Measurements from ENCODE around the gene C19orf73. TPM values are rescaled to one million over a fixed set of nuclear protein-coding genes. Genes with fewer than 3 reads are reported as not detected.

Gene C19orf73
- total and polyA plus RNA-seq, 9 of the 15 experiments (the other 6 are each of a cell fraction or from before 2014, with no cell fraction given) = 0.08 to 7.4 (median 1.4) TPM

GRCh38 chr19:49153167-49153809 lies 34.3 kb upstream of the C19orf73 start:
- Histone ChIP-seq H4K20me1 (replicated peaks; ENCODE audit: control insufficient read depth, insufficient read depth, low read length) (peaks cover 5% of the 10 kb centered on the region; the same call in 1 of the 2 replicates), H3K9ac (ENCODE audit: insufficient read depth in 1 of 2, low read depth in 2 of 2, low read length in 2 of 2) (peak overlapping the region in 1 of 2 experiments; percentile 86; a peak in 2 of 4 replicates), H3K79me2 (ENCODE audit: control insufficient read depth, insufficient read depth, low read length) (peaks cover 46% of the 10 kb centered on the region), H3K9me1 (ENCODE audit: control insufficient read depth, insufficient read depth, low read length) (no peaks in the 10 kb centered on the region), H3K4me1 (replicated peaks in 1 of 2; ENCODE audit: control insufficient read depth in 2 of 2, insufficient read depth in 2 of 2, low read length in 2 of 2) (peaks cover 49 to 84% of the 10 kb centered on the region in 2 experiments), H3K4me2 (ENCODE audit: insufficient read depth, low read length) (peak overlapping the region; percentile 89), H3K27ac (ENCODE audit: extremely low read depth, low read depth, low read length) (no peak overlapping the region), H3K4me3 (peak overlapping the region; percentile 3; the same call in 1 of the 2 replicates), H2AFZ (ENCODE audit: low read depth, low read length) (no peak overlapping the region), H3K27me3 (ENCODE audit: control insufficient read depth in 2 of 2, insufficient read depth in 2 of 2, low read length in 2 of 2) (no peaks in the 10 kb centered on the region), H3K9me3 (replicated peaks; ENCODE audit: control insufficient read depth, insufficient read depth, low read depth, low read length) (no peaks in the 10 kb centered on the region), H3K36me3 (ENCODE audit: control insufficient read depth, insufficient read depth, low read length) (no peaks in the 10 kb centered on the region)
- FAIRE-seq (no peak), ATAC-seq (no peak), DNase-seq (ENCODE audit: extremely low read depth in 1 of 4, low spot score in 3 of 4) (no peak)
- ChIA-PET POLR2A (no interaction called here), CTCF (ENCODE audit: low intra/inter-chr PET ratio) (no interaction called here)
- BruUV-seq (replicated peaks) = no TSS peak
- TF ChIP-seq ZKSCAN8 (CRISPR knock-in tag; IDR thresholded peaks at IDR 0.05) = no peak
- no peak for TF ChIP-seq ZNF134 (CRISPR knock-in tag; conservative IDR thresholded peaks at IDR 0.05)
- TF ChIP-seq RBFOX2 (IDR thresholded peaks at IDR 0.05; ENCODE audit: low read depth, low read length) = peak; percentile 51; the same call in 1 of the 2 replicates
- TF ChIP-seq RBM14 (IDR thresholded peaks at IDR 0.05; ENCODE audit: borderline replicate concordance, insufficient read depth, low read depth, low read length) = no peak
- TF ChIP-seq TCF7 (IDR thresholded peaks at IDR 0.05; ENCODE audit: borderline replicate concordance) = no peak
- intact Hi-C loops (cut with micrococcal nuclease) = loop anchor here (5.0 to 10.0 kb wide), 3 partner anchors 158 to 821 kb away; partner anchors contain the start of genes GYS1, RUVBL2 and SLC17A7
- WGBS (ENCODE audit: insufficient coverage, low coverage, missing lambda C conversion rate) = 54% methylated on average over 8 of the region's 10 CpGs
- in situ Hi-C loops (cut with MboI) = no loop called here

Data from K562 (cell line).